A204.1 (cell line): ENCODE measurements around the gene EEF1A2.

Experiments used
- FAIRE-seq: peaks from 2 replicates; lab custom pipeline; 2012; peaks lifted over from hg19 to GRCh38; lab: Jason Lieb, UNC

EEF1A2 gene

GRCh38 chr20:63449796-63450730 lies 48.8 kb downstream of the EEF1A2 start:
- no peak for FAIRE-seq

- FAIRE-seq: no peak
Measured at GRCh38 chr20:63449025-63449424, 49.9 kb downstream of the EEF1A2 start.

- FAIRE-seq: no peak
Measured at GRCh38 chr20:63448031-63448430, 50.9 kb downstream of the EEF1A2 start.

GRCh38 chr20:63447320-63447719 lies 51.6 kb downstream of the EEF1A2 start:
- no peak for FAIRE-seq

DNA sequence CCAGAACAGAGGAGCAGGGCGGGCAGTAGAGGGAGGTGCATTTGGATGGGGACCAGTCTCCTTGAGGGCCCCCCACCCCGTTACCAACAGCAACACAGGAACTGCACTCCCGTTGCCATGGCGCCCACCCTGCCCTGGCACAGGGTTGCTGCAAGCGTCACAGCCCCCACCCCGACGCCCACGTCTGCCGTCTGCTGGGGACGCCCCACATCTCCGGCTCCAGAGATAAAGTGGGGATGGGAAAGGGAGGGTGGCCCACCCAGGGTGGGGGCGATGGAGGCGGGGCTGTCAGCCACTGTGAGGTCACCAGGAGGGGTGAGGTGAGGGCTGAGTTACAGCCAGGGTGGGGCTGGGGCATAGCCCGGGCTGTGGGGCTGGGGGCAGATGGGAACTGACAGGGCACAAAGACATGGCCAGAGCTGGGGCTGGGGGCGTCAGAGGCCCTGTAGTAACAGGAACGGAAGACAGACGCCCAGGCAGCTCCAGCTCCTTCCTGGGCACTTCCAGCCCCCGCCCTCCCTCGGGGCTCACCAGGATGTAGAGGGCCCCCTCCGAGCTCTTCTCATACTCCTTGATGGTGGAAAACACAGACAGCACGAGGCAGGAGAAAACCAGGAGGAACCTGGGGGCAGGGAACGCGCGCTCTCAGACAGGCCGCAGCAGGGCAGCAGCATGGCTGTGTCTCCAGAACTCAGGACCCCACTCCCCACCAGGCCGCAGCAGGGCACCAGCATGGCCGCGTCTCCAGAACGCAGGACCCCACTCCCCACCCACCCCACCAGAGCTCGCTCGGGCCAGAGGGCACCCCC lies 52.5 kb downstream of the EEF1A2 start:
- no peak for FAIRE-seq

DNA sequence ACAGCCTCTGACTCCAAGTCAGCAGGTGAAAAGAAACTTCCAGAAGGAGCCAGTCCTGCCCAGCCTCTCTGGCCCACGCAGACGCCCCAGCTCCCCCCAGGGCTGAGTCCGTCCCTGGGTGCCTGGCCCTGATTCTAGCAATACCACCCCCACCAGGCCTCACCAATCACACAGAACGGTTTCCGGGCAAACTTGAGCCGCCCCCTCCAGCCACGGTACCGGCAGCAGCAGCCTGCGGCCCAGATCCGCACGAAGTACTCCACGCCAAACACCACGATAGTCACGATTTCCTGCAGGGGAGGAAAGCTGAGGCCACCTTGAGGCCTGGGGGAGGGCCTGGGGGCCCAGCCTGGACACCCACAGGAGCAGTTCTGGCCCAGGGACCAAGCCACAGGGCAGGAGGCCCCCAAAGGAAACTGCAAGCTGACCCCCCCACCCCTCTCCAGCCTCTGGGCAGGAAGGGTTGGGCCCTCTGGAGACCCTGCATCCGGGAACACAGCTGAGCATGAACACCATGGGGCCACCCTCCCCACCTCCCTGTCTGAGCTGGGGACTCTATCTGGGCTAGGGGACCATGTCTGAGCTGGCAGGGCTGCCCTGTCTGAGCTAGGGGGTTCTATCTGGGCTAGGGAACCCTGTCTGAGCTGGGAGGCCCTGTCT lies 53.7 kb downstream of the EEF1A2 start:
- no peak for FAIRE-seq

- FAIRE-seq: no peak
Measured at GRCh38 chr20:63444548-63444947, 54.3 kb downstream of the EEF1A2 start.

DNA sequence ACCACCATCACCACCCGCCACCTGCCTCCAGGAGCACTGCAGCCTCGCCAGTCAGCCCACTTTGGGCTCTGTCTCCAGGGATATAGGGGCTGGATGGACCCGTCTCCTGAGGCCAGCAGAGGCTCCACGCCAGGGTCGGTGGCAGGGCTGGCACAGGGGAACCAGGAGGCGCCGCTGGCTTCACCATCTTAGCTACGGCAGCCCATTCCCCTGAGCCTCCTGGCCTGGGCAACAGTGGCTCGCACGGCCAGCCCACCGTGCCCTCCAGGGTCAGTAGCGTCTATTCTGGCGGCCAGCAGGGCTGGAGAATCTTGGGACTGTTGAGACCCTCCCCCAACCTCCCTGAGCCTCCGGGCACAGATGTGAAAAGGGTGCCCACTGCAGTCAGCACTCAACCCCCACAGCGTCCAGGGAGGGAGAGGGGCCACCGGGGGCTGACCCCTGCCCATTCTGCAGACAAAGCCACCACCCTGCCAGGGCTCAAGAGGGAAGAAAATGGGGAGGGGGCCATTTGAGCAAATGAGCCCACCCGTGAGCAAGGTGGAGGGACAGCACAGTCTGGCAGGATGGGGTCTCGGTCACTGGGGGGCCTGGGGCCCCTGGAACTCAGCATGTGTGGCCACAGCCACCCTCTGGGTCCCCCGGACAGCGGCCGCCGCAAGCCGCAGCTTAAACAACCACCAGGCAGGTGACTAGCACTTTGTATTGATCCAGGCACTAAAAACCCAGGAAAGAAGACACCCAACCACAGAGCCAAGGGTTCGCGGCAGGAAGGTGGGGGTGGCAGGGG lies 55.1 kb downstream of the EEF1A2 start:
- FAIRE-seq: no peak

DNA sequence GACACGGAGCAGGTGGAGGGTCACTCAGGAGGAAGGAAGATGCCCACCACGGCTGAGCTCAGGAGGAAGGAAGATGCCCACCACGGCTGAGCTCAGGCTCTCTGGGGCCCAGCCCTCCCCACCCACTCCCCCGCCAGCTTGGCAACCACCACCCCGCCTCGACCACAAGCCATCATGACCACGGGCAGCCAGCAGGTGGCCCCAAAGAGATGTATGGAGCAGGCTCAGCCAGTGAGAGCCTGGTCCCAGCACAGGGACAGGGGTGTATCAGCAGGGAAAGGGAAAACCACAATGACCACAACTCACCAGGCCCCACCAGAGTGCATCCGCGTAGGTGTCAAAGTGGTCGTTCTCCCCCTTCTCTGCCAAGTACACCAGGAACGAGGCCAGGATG lies 56.8 kb downstream of the EEF1A2 start:
- FAIRE-seq: no peak

- FAIRE-seq: no peak
Measured at GRCh38 chr20:63441136-63442099, 57.5 kb downstream of the EEF1A2 start.

DNA sequence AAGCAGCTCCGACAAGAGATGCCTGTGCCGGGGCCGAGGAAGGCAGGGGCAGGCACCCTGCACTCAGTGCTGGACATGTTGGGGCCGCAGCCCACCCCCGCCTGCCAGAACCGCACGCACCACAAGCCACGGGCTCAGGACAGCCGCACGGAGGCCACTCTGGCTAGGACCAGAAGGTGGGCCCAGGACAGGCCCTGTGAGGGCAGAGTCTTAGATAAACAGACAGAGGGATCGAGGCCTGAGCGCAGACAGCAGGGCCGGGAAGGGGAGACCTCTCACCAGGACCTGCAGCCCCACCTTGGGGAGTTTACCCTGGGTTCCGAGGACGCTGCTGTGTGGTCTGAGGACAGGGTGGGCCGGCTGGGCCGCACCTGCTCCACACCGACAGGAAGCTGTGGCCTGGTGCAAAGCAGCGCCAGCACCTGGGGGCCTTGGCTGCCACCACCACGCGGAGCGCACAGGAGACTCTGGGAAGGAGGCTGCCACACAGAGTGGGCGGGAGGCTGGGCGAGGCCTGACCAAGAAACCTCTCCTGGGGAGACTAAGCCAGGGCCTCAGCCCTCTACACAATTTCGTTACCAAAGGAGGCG lies 58.4 kb downstream of the EEF1A2 start:
- FAIRE-seq: no peak

- FAIRE-seq: no peak
Measured at GRCh38 chr20:63439866-63440265, 59.0 kb downstream of the EEF1A2 start.

DNA sequence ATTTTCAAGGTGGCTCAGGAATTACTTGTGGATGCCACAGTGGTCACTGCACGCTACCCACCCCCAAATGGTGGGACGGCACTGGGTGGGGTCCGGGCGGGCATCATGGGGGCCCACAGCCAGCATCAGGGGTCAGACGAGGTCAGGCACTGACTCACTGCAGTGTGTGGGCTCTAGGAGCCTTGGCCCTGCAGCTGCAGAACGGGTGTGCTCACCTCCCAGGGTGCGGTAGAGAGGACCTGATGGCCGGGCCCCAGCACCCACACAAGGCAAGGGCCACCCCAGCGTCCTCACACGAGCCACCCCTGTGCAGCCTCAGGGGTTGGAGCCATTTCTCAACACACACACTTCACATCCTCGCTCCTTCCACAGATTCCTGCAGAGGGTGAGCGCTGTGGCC lies 60.8 kb downstream of the EEF1A2 start:
- no peak for FAIRE-seq
